ENCODE data around the gene IFT172.

DNA sequence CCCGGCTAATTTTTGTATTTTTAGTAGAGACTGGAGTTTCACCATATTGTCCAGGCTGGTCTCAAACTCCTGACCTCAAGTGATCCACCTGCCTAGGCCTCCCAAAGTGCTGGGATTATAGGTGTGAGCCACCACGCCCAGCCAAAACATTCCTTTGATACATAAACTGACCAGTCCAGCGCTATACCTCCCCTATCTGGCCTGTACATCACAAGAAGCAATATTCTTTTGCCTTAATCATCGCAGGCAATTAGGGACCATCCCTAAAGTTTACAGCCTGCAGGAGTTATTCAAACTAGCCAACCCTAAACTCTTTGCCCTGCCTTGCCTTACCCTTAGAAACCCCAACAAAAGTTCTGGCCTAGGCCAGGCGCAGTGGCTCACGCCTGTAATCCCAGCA, 73.4 kb downstream of the IFT172 start:
- no peak for TF ChIP-seq POLR2A (IDR thresholded peaks at IDR 0.05; ENCODE audit: extremely low read depth, insufficient read length)
- TF ChIP-seq, protein P1, sequence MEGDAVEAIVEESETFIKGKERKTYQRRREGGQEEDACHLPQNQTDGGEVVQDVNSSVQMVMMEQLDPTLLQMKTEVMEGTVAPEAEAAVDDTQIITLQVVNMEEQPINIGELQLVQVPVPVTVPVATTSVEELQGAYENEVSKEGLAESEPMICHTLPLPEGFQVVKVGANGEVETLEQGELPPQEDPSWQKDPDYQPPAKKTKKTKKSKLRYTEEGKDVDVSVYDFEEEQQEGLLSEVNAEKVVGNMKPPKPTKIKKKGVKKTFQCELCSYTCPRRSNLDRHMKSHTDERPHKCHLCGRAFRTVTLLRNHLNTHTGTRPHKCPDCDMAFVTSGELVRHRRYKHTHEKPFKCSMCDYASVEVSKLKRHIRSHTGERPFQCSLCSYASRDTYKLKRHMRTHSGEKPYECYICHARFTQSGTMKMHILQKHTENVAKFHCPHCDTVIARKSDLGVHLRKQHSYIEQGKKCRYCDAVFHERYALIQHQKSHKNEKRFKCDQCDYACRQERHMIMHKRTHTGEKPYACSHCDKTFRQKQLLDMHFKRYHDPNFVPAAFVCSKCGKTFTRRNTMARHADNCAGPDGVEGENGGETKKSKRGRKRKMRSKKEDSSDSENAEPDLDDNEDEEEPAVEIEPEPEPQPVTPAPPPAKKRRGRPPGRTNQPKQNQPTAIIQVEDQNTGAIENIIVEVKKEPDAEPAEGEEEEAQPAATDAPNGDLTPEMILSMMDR (IDR thresholded peaks at IDR 0.05; ENCODE audit: low read depth, low read length) = no peak
- TF ChIP-seq MYC (IDR thresholded peaks at IDR 0.05; ENCODE audit: low read depth, low read length) = no peak
- TF ChIP-seq, protein P2, sequence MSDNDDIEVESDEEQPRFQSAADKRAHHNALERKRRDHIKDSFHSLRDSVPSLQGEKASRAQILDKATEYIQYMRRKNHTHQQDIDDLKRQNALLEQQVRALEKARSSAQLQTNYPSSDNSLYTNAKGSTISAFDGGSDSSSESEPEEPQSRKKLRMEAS (IDR thresholded peaks at IDR 0.05; ENCODE audit: low read depth, low read length) = no peak
